NCI-H526 treated with DMSO at 0.1 percent for 48 hours (cell line): Measurements from ENCODE around the gene ATL2.
A peak's percentile ranks its signal among the peaks of the same experiment; 100 is the strongest.
"Not testable (repeated sequence)": the region's sequence is repeated elsewhere in the genome, so short reads cannot be mapped to it uniquely, and the experiment has no call there.

ENCODE experiments used
- DNase-seq: peaks from one replicate; lab custom pipeline; 2025; lab: John Stamatoyannopoulos, UW

The ATL2 gene

GRCh38 chr2:38327580-38327979 lies 49.5 kb downstream of the ATL2 start:
- DNase-seq, result no peak

GRCh38 chr2:38323623-38324022 lies 53.5 kb downstream of the ATL2 start:
- no peak for DNase-seq

GRCh38 chr2:38322224-38322914 lies 54.7 kb downstream of the ATL2 start:
- no peak for DNase-seq

DNA sequence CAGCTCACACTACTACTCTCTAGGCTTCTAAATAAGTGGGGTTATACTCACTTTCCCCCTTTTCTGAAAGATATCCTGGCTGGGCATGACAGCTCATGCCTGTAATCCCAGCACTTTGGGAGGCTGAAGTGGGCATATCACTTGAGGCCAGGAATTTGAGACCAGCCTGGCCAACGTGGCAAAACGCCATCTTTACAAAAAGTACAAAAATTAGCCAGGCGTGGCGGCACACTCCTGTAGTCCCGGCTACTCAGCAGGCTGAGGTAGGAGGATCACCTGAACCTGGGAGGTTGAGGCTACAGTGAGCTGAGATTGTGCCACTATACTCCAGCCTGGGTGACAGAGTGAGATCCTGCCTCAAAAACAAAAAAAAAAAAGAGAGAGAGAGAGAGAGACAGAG lies 57.8 kb downstream of the ATL2 start:
- not testable (repeated sequence) for DNase-seq

GRCh38 chr2:38317725-38318124 lies 59.3 kb downstream of the ATL2 start:
- DNase-seq, result no peak

DNA sequence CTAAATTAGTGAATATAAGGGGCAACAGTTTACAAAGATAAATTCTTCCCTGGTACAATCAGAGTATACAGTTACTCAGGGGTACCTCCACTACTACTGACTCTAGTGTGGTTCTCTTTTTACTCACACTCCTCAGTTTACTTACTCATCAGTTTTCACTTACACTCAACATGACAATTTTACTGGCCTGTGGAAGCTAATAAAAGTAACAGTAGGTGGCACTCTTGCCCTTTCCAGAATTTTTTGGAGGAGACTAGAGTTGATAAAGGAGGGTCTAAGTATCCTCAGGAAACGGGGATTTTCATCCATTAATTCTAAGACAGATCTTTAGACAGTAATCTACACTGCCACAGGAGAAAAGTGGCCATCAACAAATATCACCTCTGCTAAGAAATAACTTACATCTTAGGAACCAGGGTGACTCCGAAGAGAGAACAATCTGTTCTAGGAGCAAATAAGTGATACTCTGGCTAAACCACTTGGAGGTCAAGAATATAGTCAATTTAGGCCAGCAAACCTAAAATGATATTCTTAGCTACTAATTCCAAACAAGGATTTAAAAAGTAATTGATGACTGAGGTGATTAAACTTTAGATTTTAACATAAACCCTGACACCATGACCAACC lies 61.3 kb downstream of the ATL2 start:
- DNase-seq, result peak; percentile 25

DNA sequence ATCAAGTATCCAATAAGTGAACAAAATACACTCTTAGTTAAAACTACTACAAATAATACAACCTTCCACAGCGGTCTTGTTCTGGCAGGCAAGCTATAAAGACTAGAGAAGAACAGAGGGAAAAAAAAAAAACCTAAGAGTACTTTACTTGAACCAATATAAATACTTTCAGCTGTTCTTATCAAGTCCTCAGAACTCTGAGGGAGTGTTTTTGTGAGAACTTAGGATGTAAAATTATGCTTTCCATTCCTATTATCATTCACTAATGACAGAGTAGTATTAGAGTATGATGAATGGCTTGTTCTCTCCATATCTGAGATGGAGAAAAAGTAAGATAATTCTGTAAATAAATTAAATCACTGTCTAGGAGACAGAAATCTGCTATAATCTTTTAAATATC lies 68.3 kb downstream of the ATL2 start:
- no peak for DNase-seq

GRCh38 chr2:38301969-38302702 lies 74.9 kb downstream of the ATL2 start:
- DNase-seq, result no peak

GRCh38 chr2:38301340-38301968 lies 75.6 kb downstream of the ATL2 start:
- no peak for DNase-seq

DNA sequence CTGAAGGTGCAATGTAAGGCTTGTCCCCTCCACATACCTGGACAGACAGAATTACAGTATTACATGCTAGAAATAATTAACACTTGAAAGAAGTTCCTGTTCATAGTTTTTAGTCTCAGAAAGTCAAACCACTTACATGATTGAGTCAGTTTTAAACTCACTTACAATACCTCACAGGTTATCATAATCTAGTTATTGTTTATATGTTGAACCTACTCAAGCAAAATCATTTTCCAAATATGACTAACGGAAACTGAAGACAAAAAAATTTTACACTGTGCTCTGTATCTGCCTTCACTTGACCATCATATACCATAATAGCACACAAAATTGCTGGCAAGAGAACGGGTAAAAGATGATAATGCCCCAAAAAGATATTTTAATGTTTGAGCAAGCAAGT lies 78.5 kb downstream of the ATL2 start:
- no peak for DNase-seq

DNA sequence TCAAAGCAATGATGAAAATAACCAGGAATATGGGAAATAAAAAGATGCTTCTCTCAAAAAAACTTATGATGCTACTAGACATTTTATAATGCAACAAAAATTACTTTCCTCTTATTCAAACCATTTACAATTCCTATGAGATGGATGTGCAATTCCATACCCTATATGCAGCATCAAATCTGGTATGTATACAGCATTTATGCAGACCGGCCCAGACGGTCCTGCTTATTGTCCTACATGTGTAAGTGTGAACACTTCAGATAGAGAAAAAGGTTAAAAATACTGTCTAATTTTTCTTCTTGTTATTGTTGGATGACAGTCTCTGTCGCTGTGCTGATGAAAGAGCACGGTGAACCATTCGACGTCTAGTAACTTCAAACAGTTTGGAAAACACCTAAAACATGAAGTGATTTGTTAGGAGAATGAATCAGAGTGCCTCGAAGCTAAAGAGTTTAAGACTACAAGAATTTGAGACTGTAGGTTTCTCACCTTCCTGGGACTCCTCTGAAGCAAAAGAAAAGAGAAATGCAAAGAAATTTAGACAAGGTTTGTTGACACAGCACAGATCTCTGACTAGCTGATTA lies 80.8 kb downstream of the ATL2 start:
- DNase-seq, result no peak

DNA sequence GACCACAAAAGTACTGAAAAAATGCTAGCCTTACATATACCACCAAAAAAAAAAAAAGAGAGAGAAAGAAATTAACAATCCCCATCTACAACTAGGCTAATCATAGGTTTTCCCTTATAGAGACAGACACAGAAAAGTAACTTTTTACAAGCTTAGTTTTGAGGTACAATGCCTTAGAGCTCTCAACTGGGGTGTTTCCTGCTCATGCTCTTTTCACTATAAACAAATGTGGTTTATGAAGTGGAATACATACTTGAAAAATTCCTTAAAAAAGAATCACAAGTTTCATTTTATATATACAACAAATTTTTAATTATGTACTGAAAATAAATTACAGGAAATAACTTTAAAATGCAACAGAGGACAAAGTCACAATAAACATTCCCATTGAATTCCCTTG lies 82.5 kb downstream of the ATL2 start:
- no peak for DNase-seq

- DNase-seq, result no peak
These were observed 83.8 kb downstream of the ATL2 start for GRCh38 chr2:38293152-38293865.

- no peak for DNase-seq
These were observed 86.7 kb downstream of the ATL2 start for GRCh38 chr2:38290332-38290731.

DNA sequence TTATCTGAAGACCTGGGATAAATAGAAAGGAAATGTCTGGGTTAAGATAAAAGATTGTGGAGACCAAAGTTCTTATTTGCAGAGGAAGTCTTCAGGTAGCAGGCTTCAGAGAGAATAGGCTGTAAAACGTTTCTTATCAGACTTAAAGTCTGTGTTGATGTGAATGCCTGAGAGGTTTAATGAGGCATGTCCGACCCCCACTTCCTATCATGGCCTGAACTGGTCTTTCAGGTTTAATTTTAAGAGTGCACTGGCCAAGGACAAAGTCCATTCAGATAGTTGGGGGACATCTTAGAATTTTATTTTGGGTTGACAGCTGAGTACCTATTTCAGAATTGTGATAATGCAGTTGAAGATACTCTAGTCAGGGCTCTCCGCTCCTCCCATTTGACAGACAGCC lies 92.1 kb downstream of the ATL2 start:
- DNase-seq, result no peak

- no peak for DNase-seq
These were observed 95.9 kb downstream of the ATL2 start for GRCh38 chr2:38281095-38281742.

GRCh38 chr2:38279201-38279600 lies 97.9 kb downstream of the ATL2 start:
- DNase-seq, result peak; percentile 62

- not testable (repeated sequence) for DNase-seq
These were observed 99.0 kb downstream of the ATL2 start for GRCh38 chr2:38278117-38278438.

DNA sequence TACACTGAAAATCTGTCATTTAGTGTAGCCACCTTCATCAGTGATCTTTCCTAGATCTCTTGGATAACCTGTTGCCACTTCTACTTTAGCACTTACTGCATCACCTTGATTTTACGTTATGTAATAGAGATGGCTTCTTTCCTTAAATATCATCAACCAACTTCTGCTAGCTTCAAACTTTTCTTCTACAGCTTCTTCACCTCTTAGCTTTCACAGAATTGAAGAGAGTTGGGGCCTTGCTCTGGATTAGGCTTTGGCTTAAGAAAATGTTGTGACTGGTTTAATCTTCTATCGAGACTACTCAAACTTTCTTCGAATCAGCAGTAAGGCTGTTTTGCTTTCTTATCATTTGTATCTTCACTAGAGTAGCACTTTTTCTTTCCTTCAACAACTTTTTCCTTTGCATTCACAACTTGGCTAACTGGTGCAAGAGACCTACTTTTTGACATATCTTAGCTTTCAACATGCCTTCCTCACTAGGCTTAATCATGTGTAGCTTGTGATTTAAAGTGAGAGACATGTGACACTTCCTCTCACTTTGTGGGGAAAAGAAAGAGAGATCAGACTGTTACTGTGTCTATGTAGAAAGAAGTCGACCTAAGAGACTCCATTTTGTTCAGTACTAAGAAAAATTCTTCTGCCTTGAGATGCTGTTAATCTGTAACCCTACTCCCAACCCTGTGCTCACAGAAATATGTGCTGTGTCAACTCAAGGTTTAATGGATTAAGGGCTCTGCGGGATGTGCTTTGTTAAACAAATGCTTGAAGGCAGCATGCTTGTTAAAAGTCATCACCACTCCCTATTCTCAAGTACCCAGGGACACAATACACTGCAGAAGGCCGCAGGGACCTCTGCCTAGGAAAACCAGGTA lies 99.6 kb downstream of the ATL2 start:
- peak; percentile 33 for DNase-seq
